Pulmonary artery endothelial cell (primary cell): ENCODE measurements around the gene ATG16L2. TPM values are rescaled to one million over a fixed set of nuclear protein-coding genes. Genes with fewer than 3 reads are reported as not detected.
"Not testable (repeated sequence)": the region's sequence is repeated elsewhere in the genome, so short reads cannot be mapped to it uniquely, and the experiment has no call there.

Experiments used
- DNase-seq: peaks from one replicate; pipeline ENCODE4 v3.0.0-alpha.2; 2011; ENCODE audit warnings: low read depth, low spot score
- total RNA-seq: library from RNA; depleted of rRNA; stranded (reverse); fragments of >200 nt; gene quantifications from 2 replicates; pipeline ENCODE4 v1.2.3, GENCODE V29; 2014

ATG16L2 gene
- total RNA-seq, 1 donor from 2014 or later = 8.9 TPM

GRCh38 chr11:72824811-72825505, 10.7 kb downstream of the ATG16L2 start:
- DNase-seq = no peak

- no peak for DNase-seq
Measured at GRCh38 chr11:72825661-72826060, 11.4 kb downstream of the ATG16L2 start.

DNA sequence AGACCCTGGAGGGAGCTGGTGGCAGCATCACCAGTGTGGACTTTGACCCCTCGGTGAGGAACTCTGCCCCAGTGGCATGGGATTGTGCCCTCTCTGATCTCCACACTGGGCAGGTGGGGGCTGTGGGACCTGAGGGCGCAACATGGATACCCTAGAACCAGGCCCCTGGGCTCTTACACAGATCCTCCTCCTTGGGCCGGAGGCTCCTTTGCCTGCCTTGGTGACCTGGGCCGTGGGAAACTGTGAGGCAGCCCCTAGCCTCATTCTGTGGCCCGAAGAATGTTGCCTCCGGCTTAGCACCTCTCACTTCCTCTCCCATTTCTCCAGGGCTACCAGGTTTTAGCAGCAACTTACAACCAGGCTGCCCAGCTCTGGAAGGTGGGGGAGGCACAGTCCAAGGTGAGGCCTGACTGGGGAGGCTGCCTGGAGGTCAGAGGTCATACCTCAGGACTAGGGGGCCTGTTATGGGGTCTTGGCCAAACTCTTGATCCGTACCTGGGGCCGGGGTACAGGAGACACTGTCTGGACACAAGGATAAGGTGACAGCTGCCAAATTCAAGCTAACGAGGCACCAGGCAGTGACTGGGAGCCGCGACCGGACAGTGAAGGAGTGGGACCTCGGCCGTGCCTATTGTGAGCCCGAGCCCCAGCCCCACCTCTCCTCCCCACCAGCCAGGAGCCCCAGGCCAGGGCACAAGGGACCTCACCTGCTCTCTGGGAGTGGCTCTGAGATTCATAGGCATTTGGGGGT, 12.2 kb downstream of the ATG16L2 start:
- no peak for DNase-seq

GRCh38 chr11:72826942-72827480, 12.8 kb downstream of the ATG16L2 start:
- DNase-seq = no peak

DNA sequence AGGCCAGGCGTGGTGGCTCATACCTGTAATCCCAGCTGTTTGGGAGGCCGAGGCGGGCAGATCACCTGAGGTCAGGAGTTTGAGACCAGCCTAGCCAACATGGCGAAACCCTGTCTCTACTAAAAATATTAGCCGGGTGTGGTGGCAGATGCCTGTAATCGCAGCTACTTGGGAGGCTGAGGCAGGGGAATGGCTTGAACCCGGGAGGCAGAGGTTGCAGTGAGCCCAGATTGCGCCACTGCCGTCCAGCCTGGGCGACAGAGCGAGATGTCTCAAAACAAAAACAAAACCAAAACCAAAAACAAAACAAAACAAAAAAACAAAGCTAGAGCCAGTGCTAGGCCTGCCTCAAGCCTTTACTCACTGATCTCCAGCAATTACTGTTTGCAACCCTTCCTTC, 13.4 kb downstream of the ATG16L2 start:
- not testable (repeated sequence) for DNase-seq

- DNase-seq = no peak
Measured at GRCh38 chr11:72828081-72828567, 13.9 kb downstream of the ATG16L2 start.

- DNase-seq = no peak
Measured at GRCh38 chr11:72828692-72829101, 14.5 kb downstream of the ATG16L2 start.

DNA sequence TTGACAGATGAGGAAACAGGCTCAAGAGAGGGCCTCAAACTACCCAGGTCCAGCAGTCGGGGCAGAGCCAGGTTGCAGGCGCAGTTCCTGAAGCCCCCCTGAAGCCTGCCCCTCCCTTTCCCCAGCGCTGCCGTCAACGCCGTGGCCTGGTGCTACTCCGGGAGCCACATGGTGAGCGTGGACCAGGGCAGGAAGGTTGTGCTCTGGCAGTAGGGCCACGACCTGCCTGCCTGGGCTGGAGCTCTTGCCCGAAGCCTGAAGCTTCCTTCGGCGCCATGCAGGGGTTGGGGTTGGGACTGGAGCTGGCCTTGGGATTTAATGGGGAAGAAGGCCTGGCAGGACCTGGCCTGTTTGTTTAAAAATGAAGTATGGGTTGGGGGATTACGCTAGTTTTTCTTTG, 15.0 kb downstream of the ATG16L2 start:
- DNase-seq = no peak

GRCh38 chr11:72829884-72830533, 15.8 kb downstream of the ATG16L2 start:
- no peak for DNase-seq

GRCh38 chr11:72831521-72832300, 17.5 kb downstream of the ATG16L2 start:
- DNase-seq = no peak

DNA sequence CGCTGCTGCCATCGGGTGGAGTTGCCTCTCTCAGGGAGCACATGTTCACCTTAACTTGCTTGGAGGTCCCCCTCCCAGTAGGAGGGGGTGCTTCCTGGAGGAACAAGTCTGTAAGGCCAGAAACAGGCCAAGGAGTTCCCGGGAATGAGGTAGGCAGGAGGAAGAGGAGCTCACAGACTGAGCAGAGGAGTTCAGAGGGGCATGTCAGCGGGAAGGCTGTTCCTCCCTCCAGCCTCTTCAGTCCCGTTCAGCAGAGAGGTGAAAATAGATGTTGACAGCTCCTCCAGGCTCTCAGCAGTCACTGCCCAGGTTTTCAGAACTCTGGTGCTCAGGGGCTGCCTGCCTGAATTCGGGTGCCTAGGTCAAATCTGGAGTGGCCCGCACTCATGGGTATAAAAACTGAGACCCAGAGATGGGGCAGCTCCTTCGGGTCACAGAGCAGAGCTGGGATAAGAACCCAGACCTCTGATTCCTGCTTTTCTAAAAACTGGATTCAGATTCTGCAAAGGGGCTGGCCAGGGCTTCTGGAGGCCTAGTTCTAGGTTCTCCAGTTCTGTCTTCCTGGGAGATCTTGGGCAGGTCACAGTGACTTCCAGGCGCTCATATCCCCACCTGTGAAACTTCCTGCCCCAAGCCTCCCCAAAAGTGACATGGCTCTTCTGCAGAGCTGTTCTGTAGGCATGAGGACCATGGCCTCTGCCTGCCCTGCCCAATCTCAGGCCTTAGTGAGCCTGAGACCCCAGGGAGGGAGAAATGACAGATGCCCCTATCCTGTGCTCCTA, 18.3 kb downstream of the ATG16L2 start:
- DNase-seq = no peak

- no peak for DNase-seq
Measured at GRCh38 chr11:72833083-72833733, 19.0 kb downstream of the ATG16L2 start.

DNA sequence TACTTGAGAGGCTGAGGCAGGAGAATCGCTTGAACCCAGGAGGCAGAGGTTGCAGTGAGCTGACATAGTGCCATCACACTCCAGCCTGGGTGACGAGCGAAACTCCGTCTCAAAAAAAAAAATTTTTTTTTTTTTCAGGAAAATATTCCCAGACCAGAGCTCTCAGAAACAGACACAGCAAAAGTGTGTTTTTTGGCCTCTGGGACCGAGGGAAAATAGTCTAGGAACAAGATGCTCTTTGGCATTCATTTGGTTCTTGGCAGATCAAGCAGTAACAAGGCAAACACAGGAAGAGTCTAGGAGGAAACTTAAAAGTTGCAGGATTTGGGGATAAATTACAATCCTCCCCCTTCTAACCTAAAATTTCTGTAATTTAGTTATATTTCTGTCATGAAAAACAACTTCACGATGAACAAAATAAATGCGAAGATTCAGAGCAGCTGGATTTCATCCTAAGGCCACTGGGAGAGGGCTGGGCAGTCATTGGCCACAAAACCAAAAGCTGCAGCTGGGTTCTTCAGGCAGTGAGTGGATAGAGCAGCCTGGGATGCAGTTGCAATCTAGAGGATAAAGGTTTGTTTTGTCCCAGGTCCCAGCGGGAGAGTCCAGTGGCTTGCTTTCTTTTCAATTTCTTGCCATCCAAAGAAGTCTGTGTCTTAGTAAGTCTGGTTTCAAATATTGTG, 19.7 kb downstream of the ATG16L2 start:
- no peak for DNase-seq

DNA sequence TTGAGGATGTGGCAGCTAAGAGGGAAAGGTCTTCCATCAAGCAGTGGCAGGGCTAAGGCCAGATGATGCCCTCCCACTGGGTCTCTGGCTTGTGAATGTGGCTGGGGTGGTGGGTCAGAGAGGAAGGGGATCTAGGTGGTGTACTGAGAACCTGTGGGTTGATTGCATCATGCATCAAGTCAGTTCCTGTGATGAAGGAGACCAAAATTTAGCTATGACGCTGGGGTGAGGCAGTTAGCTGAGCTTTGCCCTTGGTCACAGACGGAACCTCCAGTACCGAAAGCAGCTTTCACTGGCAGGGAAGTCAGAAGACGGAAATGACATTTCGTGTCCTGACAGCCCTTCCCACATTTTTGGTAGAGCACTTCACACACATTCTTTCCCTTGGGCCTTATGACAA, 20.7 kb downstream of the ATG16L2 start:
- no peak for DNase-seq

- no peak for DNase-seq
Measured at GRCh38 chr11:72836111-72836510, 21.9 kb downstream of the ATG16L2 start.

- no peak for DNase-seq
Measured at GRCh38 chr11:72838691-72839305, 24.6 kb downstream of the ATG16L2 start.

GRCh38 chr11:72840780-72841179, 26.6 kb downstream of the ATG16L2 start:
- no peak for DNase-seq

DNA sequence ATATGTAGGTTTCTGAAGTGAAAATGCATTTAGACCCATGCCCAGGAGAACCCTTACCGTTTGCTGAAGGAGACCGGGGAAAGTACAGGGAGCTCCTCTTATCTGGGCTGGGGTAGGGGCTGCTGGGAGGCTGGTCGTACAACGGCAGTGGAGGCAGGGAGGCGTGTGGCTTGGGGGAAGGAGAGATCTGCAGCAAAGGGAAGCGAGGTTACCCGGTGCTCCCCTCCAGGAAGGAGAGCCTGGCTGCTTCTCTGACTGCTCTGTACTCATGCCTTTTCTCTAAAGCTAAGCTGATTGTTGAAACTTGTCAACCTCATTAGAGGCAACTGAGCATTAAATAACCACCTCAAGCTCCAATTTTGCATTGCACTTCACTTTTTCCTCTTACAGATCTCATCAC, 27.2 kb downstream of the ATG16L2 start:
- no peak for DNase-seq

- DNase-seq = no peak
Measured at GRCh38 chr11:72842126-72842525, 27.9 kb downstream of the ATG16L2 start.
